Thoracic aorta (tissue), 2 donors: ENCODE data around the gene CEP112. TPM values are rescaled to one million over a fixed set of nuclear protein-coding genes. Genes with fewer than 3 reads are reported as not detected.
A peak's percentile ranks its signal among the peaks of the same experiment; 100 is the strongest.

Experiments
- ATAC-seq: fragments of 150-250 bp; one replicate; pipeline ENCODE4 v1.8.0; 2017; ENCODE audit warnings: low read depth; ENCODE audit not compliant: insufficient number of reproducible peaks, low FRiP score
- DNase-seq: peaks from one replicate; pipeline ENCODE4 v3.0.0-alpha.2; 2020; ENCODE audit warnings: low spot score
- H3K27ac ChIP-seq, 2 donors: fragments of 200-600 bp; sonication (generic); 1 replicate in 1 of 2; 2 replicates in 1 of 2; pipeline ENCODE4 v1.5.1; 2016; ENCODE audit warnings: mild to moderate bottlenecking in 2 of 2, moderate library complexity in 2 of 2
- H3K27me3 ChIP-seq: fragments of 200-600 bp; sonication (generic); replicated peaks from 2 replicates; pipeline ENCODE4 v1.6.0; 2016; ENCODE audit warnings: mild to moderate bottlenecking; ENCODE audit not compliant: insufficient read depth
- H3K36me3 ChIP-seq: fragments of 200-600 bp; sonication (generic); one replicate; pipeline ENCODE4 v1.5.1; 2016
- H3K4me1 ChIP-seq, 2 donors: fragments of 200-600 bp; sonication (generic); 1 replicate in 1 of 2; 2 replicates in 1 of 2; pipeline versions ENCODE4 v1.5.1 to v1.6.0; 2016; ENCODE audit warnings: low read depth in 2 of 2, mild to moderate bottlenecking in 1 of 2; ENCODE audit not compliant: control insufficient read depth in 1 of 2
- H3K4me3 ChIP-seq: fragments of 200-600 bp; sonication (generic); 2 replicates; pipeline ENCODE4 v1.5.1; 2016; ENCODE audit warnings: mild to moderate bottlenecking
- H3K9me3 ChIP-seq: fragments of 200-600 bp; sonication (generic); 2 replicates; pipeline ENCODE4 v1.5.1; 2016
- CTCF ChIP-seq: fragments of 200-600 bp; sonication (generic); IDR thresholded peaks from one replicate; pipeline ENCODE4 v1.5.1; 2019; ENCODE audit warnings: antibody characterized with exemption
- total RNA-seq, 2 donors: library from RNA; depleted of rRNA; stranded (reverse); fragments of >200 nt; gene quantifications; one replicate each; pipeline versions ENCODE4 v1.1.0 to v1.2.3, GENCODE V29; 2016

Gene CEP112
- total RNA-seq = 10 to 100 TPM; 13.4 to 19.0 TPM

- no peaks in the 10 kb centered on the region for H3K27me3 ChIP-seq
- H3K36me3 ChIP-seq = no peaks in the 10 kb centered on the region
- ATAC-seq (peak; percentile 33), DNase-seq (peak; percentile 21)
- H3K4me1 ChIP-seq = peaks cover 17 to 23% of the 10 kb centered on the region in 2 donors
- peak; percentile 18 for TF ChIP-seq CTCF
- no peaks in the 10 kb centered on the region for H3K9me3 ChIP-seq
- H3K27ac ChIP-seq = peak within 1 kb of the TSS; percentile 22 to 75
- H3K4me3 ChIP-seq = peak within 1 kb of the TSS; percentile 93
Observed at GRCh38 chr17:66191593-66192377, at the start of gene CEP112. CEP112 (minus strand) TSS chr17:66192133.

GRCh38 chr17:66240630-66241029, 48.7 kb upstream of the CEP112 start:
- Histone ChIP-seq H3K27me3 (no peaks in the 10 kb centered on the region), H3K36me3 (no peaks in the 10 kb centered on the region), H3K4me3 (no peak overlapping the region), H3K27ac (no peak overlapping the region), H3K9me3 (no peaks in the 10 kb centered on the region), H3K4me1 (no peaks in the 10 kb centered on the region)
- no peak for ATAC-seq
- no peak for DNase-seq
- no peak for TF ChIP-seq CTCF

- TF ChIP-seq CTCF = no peak
- H3K9me3 ChIP-seq = no peaks in the 10 kb centered on the region
- ATAC-seq = no peak
Observed at GRCh38 chr17:66240013-66240412, 48.1 kb upstream of the CEP112 start.

GRCh38 chr17:66235377-66235994, 43.6 kb upstream of the CEP112 start:
- H3K36me3 ChIP-seq = no peaks in the 10 kb centered on the region
- no peak for DNase-seq
- H3K27ac ChIP-seq = no peak overlapping the region
- no peak for TF ChIP-seq CTCF
- no peaks in the 10 kb centered on the region for H3K27me3 ChIP-seq
- no peak for ATAC-seq
- H3K4me3 ChIP-seq = no peak overlapping the region
- H3K9me3 ChIP-seq = no peaks in the 10 kb centered on the region
- H3K4me1 ChIP-seq = no peaks in the 10 kb centered on the region

More at GRCh38 chr17:66240013-66240412, 48.1 kb upstream of the CEP112 start:
- Histone ChIP-seq H3K27me3 (no peaks in the 10 kb centered on the region), H3K4me3 (no peak overlapping the region), H3K4me1 (no peaks in the 10 kb centered on the region), H3K36me3 (no peaks in the 10 kb centered on the region), H3K27ac (no peak overlapping the region)
- DNase-seq = no peak

GRCh38 chr17:66234611-66235010, 42.7 kb upstream of the CEP112 start:
- Histone ChIP-seq H3K36me3 (no peaks in the 10 kb centered on the region), H3K4me1 (no peaks in the 10 kb centered on the region), H3K4me3 (no peak overlapping the region), H3K27me3 (no peaks in the 10 kb centered on the region), H3K9me3 (no peaks in the 10 kb centered on the region), H3K27ac (no peak overlapping the region)
- no peak for TF ChIP-seq CTCF
- no peak for DNase-seq
- no peak for ATAC-seq
